Progenitor cell of endocrine pancreas (in vitro differentiated cells): ENCODE results near the gene RC3H1. TPM values are rescaled to one million over a fixed set of nuclear protein-coding genes. Genes with fewer than 3 reads are reported as not detected.
"Not testable (repeated sequence)": the region's sequence is repeated elsewhere in the genome, so short reads cannot be mapped to it uniquely, and the experiment has no call there.

Experiments used
- DNase-seq: peaks from one replicate; pipeline ENCODE4 v3.0.0; 2021; ENCODE audit warnings: low spot score; ENCODE audit not compliant: unreplicated experiment
- H3K27ac Mint-ChIP-seq: 2 replicates; pipeline ENCODE4 v1.8.0; 2021; ENCODE audit warnings: mild to moderate bottlenecking, moderate library complexity, mixed read lengths
- H3K27me3 Mint-ChIP-seq: 2 replicates; pipeline ENCODE4 v1.8.0; 2021; ENCODE audit warnings: mixed read lengths
- H3K36me3 Mint-ChIP-seq: 2 replicates; pipeline ENCODE4 v1.8.0; 2022; ENCODE audit warnings: mixed read lengths; ENCODE audit not compliant: insufficient read depth
- H3K4me1 Mint-ChIP-seq: 2 replicates; pipeline ENCODE4 v1.8.0; 2021; ENCODE audit warnings: low read depth, mixed read lengths
- H3K4me3 Mint-ChIP-seq: 2 replicates; pipeline ENCODE4 v1.8.0; 2021; ENCODE audit warnings: low read depth, mild to moderate bottlenecking, moderate library complexity, mixed read lengths
- H3K9me3 Mint-ChIP-seq: 2 replicates; pipeline ENCODE4 v1.8.0; 2021; ENCODE audit warnings: low read depth, mixed read lengths
- CTCF ChIP-seq: fragments of 200-600 bp; sonication (generic); IDR thresholded peaks from one replicate; pipeline ENCODE4 v1.5.0; 2021; ENCODE audit warnings: antibody characterized with exemption, mild to moderate bottlenecking; ENCODE audit not compliant: unreplicated experiment
- long read RNA-seq: library from polyadenylated mRNA; unstranded; transcript quantifications from one replicate; pipeline ENCODE4 v2.0.0, GENCODE V29; 2020
- total RNA-seq: library from RNA; stranded (reverse); gene quantifications from 2 replicates; pipeline ENCODE4 v1.2.1, GENCODE V29; 2021

RC3H1 gene
- 42.0 and 45.8 TPM in 2 replicates for total RNA-seq
- long read RNA-seq, partial matches to known transcripts = 4 of 9 reads
- long read RNA-seq, other reads (novel, unspliced or antisense) = 5 of 9 reads

GRCh38 chr1:174022080-174022975, at the start of gene RC3H1:
RC3H1 (minus strand) TSS chr1:174022357; CDS start chr1:173992985, 29,372 bp downstream.
- no peak for TF ChIP-seq CTCF
- peak within 1 kb of the TSS; percentile 91 for H3K4me3 Mint-ChIP-seq
- peaks cover 37% of the 10 kb centered on the region for H3K4me1 Mint-ChIP-seq
- DNase-seq = peak; percentile 70
- no peaks in the 10 kb centered on the region for H3K27me3 Mint-ChIP-seq
- no peaks in the 10 kb centered on the region for H3K36me3 Mint-ChIP-seq
- peak within 1 kb of the TSS; percentile 98 for H3K27ac Mint-ChIP-seq
- H3K9me3 Mint-ChIP-seq = no peaks in the 10 kb centered on the region

GRCh38 chr1:174070614-174071013, 48.5 kb upstream of the RC3H1 start:
- no peak for TF ChIP-seq CTCF
- H3K4me1 Mint-ChIP-seq = no peaks in the 10 kb centered on the region
- H3K36me3 Mint-ChIP-seq = no peaks in the 10 kb centered on the region
- H3K4me3 Mint-ChIP-seq = no peak overlapping the region
- H3K9me3 Mint-ChIP-seq = no peaks in the 10 kb centered on the region
- H3K27me3 Mint-ChIP-seq = no peaks in the 10 kb centered on the region
- H3K27ac Mint-ChIP-seq = no peak overlapping the region
- DNase-seq = no peak

GRCh38 chr1:174068000-174068399, 45.8 kb upstream of the RC3H1 start:
- TF ChIP-seq CTCF = no peak
- no peaks in the 10 kb centered on the region for H3K4me1 Mint-ChIP-seq
- H3K9me3 Mint-ChIP-seq = no peaks in the 10 kb centered on the region
- no peak for DNase-seq
- H3K4me3 Mint-ChIP-seq = no peak overlapping the region
- no peaks in the 10 kb centered on the region for H3K36me3 Mint-ChIP-seq
- H3K27me3 Mint-ChIP-seq = no peaks in the 10 kb centered on the region
- H3K27ac Mint-ChIP-seq = no peak overlapping the region

GRCh38 chr1:174060090-174060489, 37.9 kb upstream of the RC3H1 start:
- no peaks in the 10 kb centered on the region for H3K27me3 Mint-ChIP-seq
- peaks cover 4% of the 10 kb centered on the region for H3K9me3 Mint-ChIP-seq
- TF ChIP-seq CTCF = no peak
- H3K4me3 Mint-ChIP-seq = no peak overlapping the region
- H3K36me3 Mint-ChIP-seq = no peaks in the 10 kb centered on the region
- H3K27ac Mint-ChIP-seq = no peak overlapping the region
- no peak for DNase-seq
- H3K4me1 Mint-ChIP-seq = no peaks in the 10 kb centered on the region

- Mint-ChIP-seq H3K36me3 (no peaks in the 10 kb centered on the region), H3K9me3 (peaks cover 4% of the 10 kb centered on the region), H3K27me3 (no peaks in the 10 kb centered on the region), H3K27ac (peak overlapping the region; percentile 21), H3K4me3 (no peak overlapping the region), H3K4me1 (no peaks in the 10 kb centered on the region)
- no peak for DNase-seq
- TF ChIP-seq CTCF = no peak
These were observed 36.5 kb upstream of the RC3H1 start for GRCh38 chr1:174058624-174059023.

GRCh38 chr1:174056609-174057008, 34.5 kb upstream of the RC3H1 start:
- H3K4me3 Mint-ChIP-seq, DNase-seq, H3K27me3 Mint-ChIP-seq, H3K4me1 Mint-ChIP-seq, H3K9me3 Mint-ChIP-seq, H3K27ac Mint-ChIP-seq, H3K36me3 Mint-ChIP-seq: not testable (repeated sequence)

- H3K27ac Mint-ChIP-seq, H3K4me3 Mint-ChIP-seq, H3K4me1 Mint-ChIP-seq, H3K27me3 Mint-ChIP-seq, H3K36me3 Mint-ChIP-seq, DNase-seq, H3K9me3 Mint-ChIP-seq: not testable (repeated sequence)
These were observed 33.6 kb upstream of the RC3H1 start for GRCh38 chr1:174055797-174056196.
